HepG2 (cell line): ENCODE measurements around the gene LARP1. TPM values are rescaled to one million over a fixed set of nuclear protein-coding genes. Genes with fewer than 3 reads are reported as not detected.

ENCODE experiments used
- CHD4 ChIP-seq: fragments of 200-600 bp; sonication (generic); IDR thresholded peaks from 2 replicates; pipeline ENCODE4 v1.7.0; 2017; ENCODE audit warnings: mild to moderate bottlenecking, low read length, borderline replicate concordance
- E2F1 ChIP-seq: sonication (generic); formaldehyde crosslinking; IDR thresholded peaks from 2 replicates; pipeline ENCODE4 v1.5.0; 2020; ENCODE audit warnings: missing genetic modification reagents
- ELF1 ChIP-seq: sonication (generic); formaldehyde crosslinking; IDR thresholded peaks from 2 replicates; pipeline ENCODE4 v1.4.0; 2020; ENCODE audit warnings: missing genetic modification reagents
- FOXJ3 ChIP-seq: sonication (generic); formaldehyde crosslinking; IDR thresholded peaks from 2 replicates; pipeline ENCODE4 v1.4.0; 2020; ENCODE audit warnings: missing genetic modification reagents, mild to moderate bottlenecking, borderline replicate concordance
- FOXK1 ChIP-seq: sonication (generic); formaldehyde crosslinking; IDR thresholded peaks from 2 replicates; pipeline ENCODE4 v1.4.0; 2020; ENCODE audit warnings: low read depth, missing genetic modification reagents, borderline replicate concordance
- FOXO1 ChIP-seq: sonication (generic); formaldehyde crosslinking; IDR thresholded peaks from 2 replicates; pipeline ENCODE4 v1.4.0; 2020; ENCODE audit warnings: missing genetic modification reagents
- FOXO4 ChIP-seq: sonication (generic); formaldehyde crosslinking; conservative IDR thresholded peaks from 2 replicates; pipeline ENCODE4 v1.8.1; 2023; ENCODE audit warnings: missing genetic modification reagents
- HOMEZ ChIP-seq: IDR thresholded peaks from 2 replicates; pipeline ENCODE4 v1.6.1; 2016; ENCODE audit warnings: low read depth
- KDM3A ChIP-seq: IDR thresholded peaks from 2 replicates; pipeline ENCODE4 v1.6.1; 2018; ENCODE audit warnings: low read depth, missing compliant biosample characterization
- MTF2 ChIP-seq: sonication (generic); formaldehyde crosslinking; IDR thresholded peaks from 2 replicates; pipeline ENCODE4 v1.5.0; 2020; ENCODE audit warnings: missing genetic modification reagents, borderline replicate concordance
- POLR2G ChIP-seq: fragments of 200-400 bp; formaldehyde crosslinking; IDR thresholded peaks from 2 replicates; pipeline ENCODE4 v1.6.1; 2018; ENCODE audit warnings: mild to moderate bottlenecking, low read depth, low read length, moderate library complexity
- RFX3 ChIP-seq: IDR thresholded peaks from 2 replicates; pipeline ENCODE4 v1.6.1; 2016; ENCODE audit warnings: missing biosample characterization, missing genetic modification reagents
- SMC3 ChIP-seq: IDR thresholded peaks from 2 replicates; pipeline ENCODE4 v1.6.1; 2011; ENCODE audit warnings: low read length, improper control_type of control experiment
- SP1 ChIP-seq, 2 experiments: fragments of 450-650 bp in 1 of 2; sonication (generic) in 1 of 2; formaldehyde crosslinking in 1 of 2; IDR thresholded peaks; 2 replicates each; pipeline versions ENCODE4 v1.4.0 to v1.6.1; 2016 to 2020; ENCODE audit warnings: missing genetic modification reagents in 1 of 2
- SP2 ChIP-seq: sonication (generic); formaldehyde crosslinking; IDR thresholded peaks from 2 replicates; pipeline ENCODE4 v1.5.1; 2020; ENCODE audit warnings: mild to moderate bottlenecking, missing genetic modification reagents
- ZBTB49 ChIP-seq: sonication (generic); formaldehyde crosslinking; IDR thresholded peaks from 2 replicates; pipeline ENCODE4 v1.4.0; 2020; ENCODE audit warnings: missing genetic modification reagents, borderline replicate concordance
- ZFP1 ChIP-seq: IDR thresholded peaks from 2 replicates; pipeline ENCODE4 v1.6.1; 2016
- ZFP36L2 ChIP-seq: sonication (generic); formaldehyde crosslinking; IDR thresholded peaks from 2 replicates; pipeline ENCODE4 v1.4.0; 2020; ENCODE audit warnings: missing genetic modification reagents
- ZFYVE20 ChIP-seq: sonication (generic); formaldehyde crosslinking; IDR thresholded peaks from 2 replicates; pipeline ENCODE4 v1.8.0; 2023; ENCODE audit warnings: low read depth, mild to moderate bottlenecking, moderate library complexity, missing genetic modification reagents, borderline replicate concordance
- ZNF431 ChIP-seq: sonication (generic); formaldehyde crosslinking; IDR thresholded peaks from 2 replicates; pipeline ENCODE4 v1.9.0; 2022; ENCODE audit warnings: missing genetic modification reagents, low read depth, mild to moderate bottlenecking, borderline replicate concordance
- ZNF605 ChIP-seq: sonication (generic); formaldehyde crosslinking; IDR thresholded peaks from 2 replicates; pipeline ENCODE4 v1.8.0; 2022; ENCODE audit warnings: mild to moderate bottlenecking, missing genetic modification reagents
- ZNF678 ChIP-seq: sonication (generic); formaldehyde crosslinking; IDR thresholded peaks from 2 replicates; pipeline ENCODE4 v1.4.0; 2020; ENCODE audit warnings: mild to moderate bottlenecking, missing genetic modification reagents
- ZNF883 ChIP-seq: sonication (generic); formaldehyde crosslinking; IDR thresholded peaks from 2 replicates; pipeline ENCODE4 v1.5.1; 2020; ENCODE audit warnings: mild to moderate bottlenecking, missing genetic modification reagents; ENCODE audit errors: not compliant biosample characterization
- polyA plus RNA-seq, 8 experiments: library from polyadenylated mRNA; depleted of rRNA in 3 of 8; stranded (reverse) in 7 of 8; unstranded in 1 of 8; fragments of >200 nt; fragmentation: Illumina TruSeq in 4 of 8; extraction: Trizol in 4 of 8; gene quantifications; 2 replicates each; pipeline versions ENCODE4 v1.2.1 to v1.2.3, GENCODE V29; 2011 to 2016; ENCODE audit warnings: low read depth in 4 of 8, missing spikeins in 1 of 8, mixed read lengths in 1 of 8; ENCODE audit not compliant: insufficient read depth in 1 of 8
- total RNA-seq, 5 experiments: library from RNA; depleted of rRNA; stranded (reverse); fragments of >200 nt; fragmentation: Illumina TruSeq; extraction: Trizol; gene quantifications; 2 replicates each; pipeline ENCODE4 v1.2.3, GENCODE V29; 2016; ENCODE audit warnings: low read depth in 1 of 5

LARP1 gene
- total and polyA plus RNA-seq, 2 of the 13 experiments (the other 11 are each of a cell fraction or from before 2014, with no cell fraction given) = 45.2 to 61.4 TPM

GRCh38 chr5:154754460-154755360 is 467 bp upstream of the LARP1 start (continued):
- TF ChIP-seq ZFYVE20 (CRISPR knock-in tag) = peak; percentile 47; the same call in 1 of the 2 replicates
- TF ChIP-seq FOXJ3 = no peak
- TF ChIP-seq ELF1 (CRISPR knock-in tag) = 0 out of 2 replicates have a peak, but pooled peaks have one; percentile 37
- TF ChIP-seq FOXO1 (CRISPR knock-in tag) = no peak; the same call in 1 of the 2 replicates
- peak; percentile 46 for TF ChIP-seq ZNF883 (CRISPR knock-in tag)
- TF ChIP-seq MTF2 (CRISPR knock-in tag) = no peak
- TF ChIP-seq ZNF431 (CRISPR knock-in tag) = no peak
- 0 out of 2 replicates have a peak, but pooled peaks have one; percentile 37 for TF ChIP-seq CHD4
- no peak for TF ChIP-seq KDM3A (CRISPR knock-in tag)
- no peak for TF ChIP-seq ZNF678
- peak; percentile 36; the same call in 1 of the 2 replicates for TF ChIP-seq ZNF605 (CRISPR knock-in tag)
- no peak for TF ChIP-seq ZBTB49 (CRISPR knock-in tag)
- no peak for TF ChIP-seq ZFP36L2
- no peak for TF ChIP-seq SMC3
- peak; percentile 27; the same call in 1 of the 2 replicates for TF ChIP-seq SP2 (CRISPR knock-in tag)
- TF ChIP-seq SP1 (IDR thresholded peaks at IDR 0.05) = no peak
- peak; percentile 81 for TF ChIP-seq SP1 (CRISPR knock-in tag; IDR thresholded peaks at IDR 0.05)
- TF ChIP-seq POLR2G = peak; percentile 57; the same call in 1 of the 2 replicates
- no peak for TF ChIP-seq E2F1
- peak; percentile 88; the same call in 1 of the 2 replicates for TF ChIP-seq HOMEZ (CRISPR knock-in tag)
- no peak for TF ChIP-seq ZFP1 (CRISPR knock-in tag)
- peak; percentile 48; the same call in 1 of the 2 replicates for TF ChIP-seq FOXK1
- no peak for TF ChIP-seq FOXO4 (CRISPR knock-in tag)
- no peak for TF ChIP-seq RFX3 (CRISPR knock-in tag)
